BE2C (cell line): ENCODE data around the gene MAN2A1.

Source experiments
- DNase-seq: peaks from one replicate; pipeline ENCODE4 v3.0.0-alpha.2; 2020
- H3K27me3 ChIP-seq: fragments of 250-450 bp; sonication (Bioruptor Pico); 2 replicates; pipeline ENCODE4 v1.5.1; 2020; ENCODE audit warnings: mild to moderate bottlenecking
- H3K36me3 ChIP-seq: fragments of 250-450 bp; sonication (Bioruptor Pico); 2 replicates; pipeline ENCODE4 v1.5.1; 2020; ENCODE audit warnings: mild to moderate bottlenecking
- H3K4me1 ChIP-seq: fragments of 250-450 bp; sonication (Bioruptor Pico); 2 replicates; pipeline ENCODE4 v1.5.1; 2020
- H3K4me3 ChIP-seq: 2 replicates; pipeline ENCODE4 v1.5.1; 2011; ENCODE audit warnings: low read depth, low read length
- H3K9me3 ChIP-seq: fragments of 250-450 bp; sonication (Bioruptor Pico); 2 replicates; pipeline ENCODE4 v1.5.1; 2020
- TF ChIP-seq, protein P1 (sequence below): IDR thresholded peaks from 2 replicates; pipeline ENCODE4 v1.5.1; 2012; ENCODE audit warnings: mild to moderate bottlenecking, low read depth, low read length

The MAN2A1 gene

DNA sequence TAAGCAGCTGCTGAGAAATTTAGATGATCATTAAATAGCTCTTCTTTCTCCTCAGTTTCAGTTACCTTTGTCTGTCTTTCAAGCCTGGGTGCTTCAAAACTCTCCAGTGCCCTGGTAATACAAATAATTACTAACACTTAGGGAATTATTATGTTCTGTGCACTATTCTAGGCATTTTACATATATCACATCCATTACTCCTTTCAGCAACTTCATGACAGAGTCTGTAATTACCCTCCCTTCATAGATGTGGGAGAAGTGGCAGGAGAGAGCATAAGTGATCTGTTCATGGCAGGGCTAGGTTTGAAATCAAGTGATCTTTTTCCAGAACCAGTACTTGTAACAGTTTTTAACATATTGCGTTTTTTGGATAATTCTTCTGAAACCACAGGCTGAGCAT is 32.0 kb downstream of the MAN2A1 start:
- TF ChIP-seq, protein P1, sequence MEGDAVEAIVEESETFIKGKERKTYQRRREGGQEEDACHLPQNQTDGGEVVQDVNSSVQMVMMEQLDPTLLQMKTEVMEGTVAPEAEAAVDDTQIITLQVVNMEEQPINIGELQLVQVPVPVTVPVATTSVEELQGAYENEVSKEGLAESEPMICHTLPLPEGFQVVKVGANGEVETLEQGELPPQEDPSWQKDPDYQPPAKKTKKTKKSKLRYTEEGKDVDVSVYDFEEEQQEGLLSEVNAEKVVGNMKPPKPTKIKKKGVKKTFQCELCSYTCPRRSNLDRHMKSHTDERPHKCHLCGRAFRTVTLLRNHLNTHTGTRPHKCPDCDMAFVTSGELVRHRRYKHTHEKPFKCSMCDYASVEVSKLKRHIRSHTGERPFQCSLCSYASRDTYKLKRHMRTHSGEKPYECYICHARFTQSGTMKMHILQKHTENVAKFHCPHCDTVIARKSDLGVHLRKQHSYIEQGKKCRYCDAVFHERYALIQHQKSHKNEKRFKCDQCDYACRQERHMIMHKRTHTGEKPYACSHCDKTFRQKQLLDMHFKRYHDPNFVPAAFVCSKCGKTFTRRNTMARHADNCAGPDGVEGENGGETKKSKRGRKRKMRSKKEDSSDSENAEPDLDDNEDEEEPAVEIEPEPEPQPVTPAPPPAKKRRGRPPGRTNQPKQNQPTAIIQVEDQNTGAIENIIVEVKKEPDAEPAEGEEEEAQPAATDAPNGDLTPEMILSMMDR: no peak
- Histone ChIP-seq H3K4me1 (no peaks in the 10 kb centered on the region), H3K27me3 (no peaks in the 10 kb centered on the region), H3K4me3 (no peak overlapping the region), H3K36me3 (no peaks in the 10 kb centered on the region), H3K9me3 (no peaks in the 10 kb centered on the region)
- DNase-seq: no peak

DNA sequence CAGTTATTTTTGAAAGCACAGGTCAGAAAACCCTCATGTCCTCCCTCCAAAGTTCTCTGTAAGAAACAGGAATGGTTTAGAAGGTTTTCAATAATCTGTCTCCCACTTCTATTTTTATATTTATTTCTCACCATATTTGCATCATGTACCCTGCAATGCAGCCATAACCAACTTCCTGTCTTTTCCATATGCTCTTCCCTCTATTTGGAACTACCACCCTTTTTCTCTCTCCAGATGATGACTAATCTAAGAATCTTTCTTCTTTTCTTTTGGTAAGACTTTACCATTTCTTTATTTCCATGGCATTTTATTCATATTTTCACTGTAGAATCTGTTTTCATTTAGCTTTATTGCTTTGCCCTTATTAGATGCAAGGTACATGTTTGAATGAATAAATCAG is 33.9 kb downstream of the MAN2A1 start:
- Histone ChIP-seq H3K36me3 (no peaks in the 10 kb centered on the region), H3K4me3 (no peak overlapping the region), H3K4me1 (no peaks in the 10 kb centered on the region), H3K27me3 (no peaks in the 10 kb centered on the region), H3K9me3 (no peaks in the 10 kb centered on the region)
- TF ChIP-seq, protein P1: no peak
- no peak for DNase-seq

DNA sequence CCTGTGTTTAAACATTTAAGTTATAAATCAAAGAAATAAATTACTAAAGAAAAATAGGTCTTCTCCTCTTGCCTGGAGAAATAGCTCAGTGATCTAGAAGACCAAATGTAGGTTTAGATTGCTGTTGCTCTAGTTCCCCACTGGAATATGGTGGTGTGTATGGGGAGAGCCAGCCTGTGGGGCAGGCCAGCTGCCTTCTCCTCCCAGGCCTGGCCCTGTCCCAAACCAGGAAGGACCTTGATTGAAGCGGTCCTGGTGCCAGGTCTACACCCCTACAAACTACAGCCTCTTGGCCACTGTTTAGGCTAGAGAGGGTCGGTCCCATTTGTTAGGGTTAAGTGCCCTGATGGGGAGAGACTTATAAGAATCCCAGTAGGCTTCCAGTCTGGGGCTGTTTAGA is 35.4 kb downstream of the MAN2A1 start:
- Histone ChIP-seq H3K36me3 (no peaks in the 10 kb centered on the region), H3K27me3 (no peaks in the 10 kb centered on the region), H3K9me3 (no peaks in the 10 kb centered on the region), H3K4me1 (no peaks in the 10 kb centered on the region), H3K4me3 (no peak overlapping the region)
- TF ChIP-seq, protein P1: no peak
- no peak for DNase-seq

DNA sequence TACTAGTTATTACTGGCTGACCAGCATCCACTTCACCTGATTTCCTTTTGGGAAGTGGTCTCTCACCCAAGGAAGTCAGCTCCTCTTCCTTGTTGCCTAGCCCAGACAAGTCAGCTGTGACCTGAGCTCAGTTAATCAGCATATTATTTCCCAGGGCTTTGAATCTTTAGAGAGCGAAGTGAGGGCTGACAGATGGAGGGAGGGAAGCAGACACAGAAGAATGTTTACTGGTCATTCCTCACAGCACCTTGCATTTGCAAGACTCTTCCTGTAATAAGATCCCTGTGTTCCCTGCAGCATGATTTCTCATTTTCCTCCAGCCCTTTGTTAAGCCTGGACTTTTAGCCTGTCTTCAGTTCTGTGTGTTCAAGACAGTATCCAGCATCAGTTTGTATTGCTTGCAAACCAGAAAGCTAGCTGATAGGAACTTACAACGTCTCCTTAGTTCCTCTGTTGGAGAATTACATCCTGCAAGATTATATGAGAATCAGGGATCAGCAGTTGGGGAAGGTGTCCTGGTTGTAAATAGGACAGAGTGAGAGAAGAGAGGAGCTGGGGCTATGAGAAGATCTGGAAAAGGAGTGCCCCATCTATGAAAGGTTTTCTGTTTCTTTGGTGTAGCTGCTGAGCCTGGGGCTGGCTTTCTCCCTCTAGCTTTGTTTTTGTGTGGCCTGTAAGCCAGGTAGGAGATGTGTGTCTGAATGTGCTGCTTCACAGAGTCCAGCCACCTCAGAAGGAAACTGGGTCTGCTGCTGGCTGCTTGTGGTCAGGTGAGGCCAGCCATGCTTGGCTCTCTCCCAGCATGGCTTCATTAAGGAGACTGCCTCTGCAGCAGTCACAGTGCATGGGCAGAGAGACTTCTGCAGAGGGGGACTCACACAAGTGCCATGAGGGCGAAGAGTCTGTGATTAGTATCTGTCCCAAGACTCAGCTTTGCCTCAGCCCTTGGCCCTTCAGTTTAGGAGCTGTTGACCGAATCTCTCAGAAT is 50.3 kb downstream of the MAN2A1 start:
- H3K4me3 ChIP-seq: no peak overlapping the region
- TF ChIP-seq, protein P1: no peak
- no peaks in the 10 kb centered on the region for H3K36me3 ChIP-seq
- peak; percentile 12 for DNase-seq
- no peaks in the 10 kb centered on the region for H3K9me3 ChIP-seq
- H3K4me1 ChIP-seq: no peaks in the 10 kb centered on the region
- no peaks in the 10 kb centered on the region for H3K27me3 ChIP-seq

DNA sequence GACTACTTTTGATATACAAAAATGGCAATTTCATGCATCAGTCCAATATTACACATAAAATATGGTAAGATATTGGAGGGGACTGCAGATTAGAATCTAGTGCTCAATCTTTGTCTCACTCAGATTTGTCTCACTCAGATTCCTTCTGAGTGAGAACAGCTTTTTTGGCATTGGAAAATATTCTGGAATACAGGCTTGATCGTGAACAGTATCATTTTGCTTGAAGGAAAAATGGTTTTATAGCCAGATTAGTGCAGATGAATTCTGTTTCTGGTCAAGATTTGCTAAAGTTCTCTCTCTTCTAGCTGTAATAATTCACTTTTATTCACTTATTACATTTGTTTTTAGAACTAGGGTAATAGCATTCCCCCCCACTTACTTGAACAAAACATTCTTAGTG is 51.2 kb downstream of the MAN2A1 start:
- no peaks in the 10 kb centered on the region for H3K4me1 ChIP-seq
- no peak overlapping the region for H3K4me3 ChIP-seq
- no peaks in the 10 kb centered on the region for H3K27me3 ChIP-seq

DNA sequence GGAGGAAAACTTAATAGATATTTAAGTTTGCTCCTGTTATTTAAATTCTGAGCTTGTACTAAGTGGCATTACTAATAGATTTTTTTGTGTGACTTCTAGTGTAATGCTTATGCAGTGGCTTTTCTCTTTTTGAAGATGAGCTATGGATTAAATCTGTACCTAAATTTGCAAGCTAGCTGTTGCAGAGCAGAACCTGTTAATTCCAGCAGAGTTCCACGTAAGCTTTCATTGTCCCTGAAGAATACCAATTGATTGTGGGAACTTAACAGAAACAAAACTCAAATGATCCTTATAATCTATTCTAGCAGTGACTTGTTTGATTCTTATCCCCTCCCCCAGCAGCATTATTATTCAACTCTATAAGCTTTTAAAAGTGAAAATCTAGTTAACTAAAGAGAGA is 51.7 kb downstream of the MAN2A1 start:
- no peaks in the 10 kb centered on the region for H3K9me3 ChIP-seq
- no peaks in the 10 kb centered on the region for H3K4me1 ChIP-seq
- DNase-seq: no peak
- H3K27me3 ChIP-seq: no peaks in the 10 kb centered on the region
- TF ChIP-seq, protein P1: no peak
- H3K36me3 ChIP-seq: no peaks in the 10 kb centered on the region
- H3K4me3 ChIP-seq: no peak overlapping the region

More for the DNA sequence above, 51.2 kb downstream of the MAN2A1 start:
- H3K9me3 ChIP-seq: no peaks in the 10 kb centered on the region
- H3K36me3 ChIP-seq: no peaks in the 10 kb centered on the region
- TF ChIP-seq, protein P1: no peak
- no peak for DNase-seq
